ENCODE measurements around the gene SORBS1. TPM values are rescaled to one million over a fixed set of nuclear protein-coding genes. Genes with fewer than 3 reads are reported as not detected.

The SORBS1 gene
- total and polyA plus RNA-seq, 4 donors = 13.1 to 68.9 (median 44.0) TPM

GRCh38 chr10:95336702-95337101 is 224.5 kb downstream of the SORBS1 start:
- DNase-seq (no peak), ATAC-seq (ENCODE audit: insufficient read depth, low FRiP score) (no peak)
- H3K9me3 ChIP-seq (ENCODE audit: control insufficient read depth in 4 of 4, insufficient read depth in 3 of 4, low read length in 3 of 4) = no peaks in the 10 kb centered on the region
- H3K27ac ChIP-seq (ENCODE audit: low read depth in 1 of 2, low read length in 1 of 2) = peak overlapping the region in 1 of 2 donors; percentile 94
- WGBS, 2 donors = 96 to 98% methylated on average over 9 of the region's 9 CpGs
- no peaks in the 10 kb centered on the region for H3K27me3 ChIP-seq (ENCODE audit: control insufficient read depth in 3 of 3, insufficient read depth in 3 of 3, low read length in 2 of 3)
- no peak overlapping the region for H3K4me3 ChIP-seq
- no peak overlapping the region for H3K9ac ChIP-seq (ENCODE audit: insufficient read depth in 1 of 2, low read length in 2 of 2)
- H3K4me1 ChIP-seq (ENCODE audit: control insufficient read depth in 5 of 5, insufficient read depth in 5 of 5, low read length in 5 of 5) = peaks cover 0 to 20% (median 2%) of the 10 kb centered on the region in 5 donors
- no peak for TF ChIP-seq CTCF (IDR thresholded peaks at IDR 0.05; ENCODE audit: control extremely low read depth, extremely low read depth)
- peaks cover 3 to 22% (median 5%) of the 10 kb centered on the region in 4 donors for H3K36me3 ChIP-seq (ENCODE audit: control insufficient read depth in 4 of 4, insufficient read depth in 4 of 4, low read length in 4 of 4)

- ATAC-seq (ENCODE audit: insufficient read depth, low FRiP score) = no peak
- H3K9me3 ChIP-seq (ENCODE audit: control insufficient read depth in 4 of 4, insufficient read depth in 3 of 4, low read length in 3 of 4) = no peaks in the 10 kb centered on the region
- no peak for DNase-seq
- no peak overlapping the region for H3K9ac ChIP-seq (ENCODE audit: insufficient read depth in 1 of 2, low read length in 2 of 2)
- no peak for TF ChIP-seq CTCF (IDR thresholded peaks at IDR 0.05; ENCODE audit: control extremely low read depth, extremely low read depth)
- 95 to 97% methylated on average over 19 of the region's 19 CpGs for WGBS, 2 donors
- H3K4me3 ChIP-seq = no peak overlapping the region
- no peaks in the 10 kb centered on the region for H3K27me3 ChIP-seq (ENCODE audit: control insufficient read depth in 3 of 3, insufficient read depth in 3 of 3, low read length in 2 of 3)
- H3K4me1 ChIP-seq (ENCODE audit: control insufficient read depth in 5 of 5, insufficient read depth in 5 of 5, low read length in 5 of 5) = peaks cover 0 to 22% (median 2%) of the 10 kb centered on the region in 5 donors
- H3K36me3 ChIP-seq (ENCODE audit: control insufficient read depth in 4 of 4, insufficient read depth in 4 of 4, low read length in 4 of 4) = peaks cover 3 to 17% (median 5%) of the 10 kb centered on the region in 4 donors
- H3K27ac ChIP-seq (ENCODE audit: low read depth in 1 of 2, low read length in 1 of 2) = peak overlapping the region; percentile 39 to 94
Observed at GRCh38 chr10:95335933-95336699, 225.1 kb downstream of the SORBS1 start.

GRCh38 chr10:95334805-95335144 is 226.4 kb downstream of the SORBS1 start:
- Histone ChIP-seq H3K4me1 (ENCODE audit: control insufficient read depth in 5 of 5, insufficient read depth in 5 of 5, low read length in 5 of 5) (peaks cover 0 to 24% (median 2%) of the 10 kb centered on the region in 5 donors), H3K27me3 (ENCODE audit: control insufficient read depth in 3 of 3, insufficient read depth in 3 of 3, low read length in 2 of 3) (no peaks in the 10 kb centered on the region), H3K9ac (ENCODE audit: insufficient read depth in 1 of 2, low read length in 2 of 2) (no peak overlapping the region), H3K9me3 (ENCODE audit: control insufficient read depth in 4 of 4, insufficient read depth in 3 of 4, low read length in 3 of 4) (no peaks in the 10 kb centered on the region), H3K27ac (ENCODE audit: low read depth in 1 of 2, low read length in 1 of 2) (peak overlapping the region; percentile 78 to 94), H3K4me3 (no peak overlapping the region), H3K36me3 (ENCODE audit: control insufficient read depth in 4 of 4, insufficient read depth in 4 of 4, low read length in 4 of 4) (peaks cover 3 to 17% (median 5%) of the 10 kb centered on the region in 4 donors)
- DNase-seq (no peak), ATAC-seq (ENCODE audit: insufficient read depth, low FRiP score) (no peak)
- no peak for TF ChIP-seq CTCF (IDR thresholded peaks at IDR 0.05; ENCODE audit: control extremely low read depth, extremely low read depth)
- 76 to 83% methylated on average over 3 of the region's 3 CpGs for WGBS, 2 donors

Data from lung (tissue), 12 donors.